DND-41 (cell line): ENCODE data around the gene STOX2.

Experiments
- EZH2 ChIP-seq: IDR thresholded peaks from 3 replicates; pipeline ENCODE4 v1.6.1; 2012; ENCODE audit warnings: borderline replicate concordance, low read depth, mild to moderate bottlenecking, moderate library complexity, low read length, inconsistent platforms; ENCODE audit not compliant: severe bottlenecking
- TF ChIP-seq, protein P1 (sequence below): IDR thresholded peaks from 2 replicates; pipeline ENCODE4 v1.5.1; 2012; ENCODE audit warnings: borderline replicate concordance, low read length, moderate library complexity, mild to moderate bottlenecking; ENCODE audit not compliant: poor library complexity, severe bottlenecking; ENCODE audit errors: extremely low read depth

GRCh38 chr4:184024637-184025036 lies 119.5 kb downstream of the STOX2 start:
- TF ChIP-seq EZH2: no peak
- TF ChIP-seq, protein P1, sequence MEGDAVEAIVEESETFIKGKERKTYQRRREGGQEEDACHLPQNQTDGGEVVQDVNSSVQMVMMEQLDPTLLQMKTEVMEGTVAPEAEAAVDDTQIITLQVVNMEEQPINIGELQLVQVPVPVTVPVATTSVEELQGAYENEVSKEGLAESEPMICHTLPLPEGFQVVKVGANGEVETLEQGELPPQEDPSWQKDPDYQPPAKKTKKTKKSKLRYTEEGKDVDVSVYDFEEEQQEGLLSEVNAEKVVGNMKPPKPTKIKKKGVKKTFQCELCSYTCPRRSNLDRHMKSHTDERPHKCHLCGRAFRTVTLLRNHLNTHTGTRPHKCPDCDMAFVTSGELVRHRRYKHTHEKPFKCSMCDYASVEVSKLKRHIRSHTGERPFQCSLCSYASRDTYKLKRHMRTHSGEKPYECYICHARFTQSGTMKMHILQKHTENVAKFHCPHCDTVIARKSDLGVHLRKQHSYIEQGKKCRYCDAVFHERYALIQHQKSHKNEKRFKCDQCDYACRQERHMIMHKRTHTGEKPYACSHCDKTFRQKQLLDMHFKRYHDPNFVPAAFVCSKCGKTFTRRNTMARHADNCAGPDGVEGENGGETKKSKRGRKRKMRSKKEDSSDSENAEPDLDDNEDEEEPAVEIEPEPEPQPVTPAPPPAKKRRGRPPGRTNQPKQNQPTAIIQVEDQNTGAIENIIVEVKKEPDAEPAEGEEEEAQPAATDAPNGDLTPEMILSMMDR: no peak
